ENCODE measurements around the gene GCA.

GRCh38 chr2:162295009-162295408 is 48.9 kb upstream of the GCA start:
- TF ChIP-seq CTCF (IDR thresholded peaks at IDR 0.05), result no peak
- no peak for TF ChIP-seq MAX (IDR thresholded peaks at IDR 0.05)
- TF ChIP-seq GATA3 (IDR thresholded peaks at IDR 0.05; ENCODE audit: borderline replicate concordance), result no peak
- TF ChIP-seq NR3C1 (IDR thresholded peaks at IDR 0.05), result no peak
- TF ChIP-seq MYC (IDR thresholded peaks at IDR 0.05; ENCODE audit: borderline replicate concordance, low read length), result no peak
- TF ChIP-seq TP53 (CRISPR knock-in tag; IDR thresholded peaks at IDR 0.05), result no peak
- no peak for TF ChIP-seq SMC3 (IDR thresholded peaks at IDR 0.05)
- TF ChIP-seq RCOR1 (IDR thresholded peaks at IDR 0.05; ENCODE audit: low read depth, low read length), result no peak
